CD1c-positive myeloid dendritic cell (primary cell): ENCODE data around the gene POU6F2.

Experiments used
- DNase-seq: peaks from one replicate; pipeline ENCODE4 v3.0.0-alpha.2; 2016; ENCODE audit errors: extremely low spot score

The POU6F2 gene

DNA sequence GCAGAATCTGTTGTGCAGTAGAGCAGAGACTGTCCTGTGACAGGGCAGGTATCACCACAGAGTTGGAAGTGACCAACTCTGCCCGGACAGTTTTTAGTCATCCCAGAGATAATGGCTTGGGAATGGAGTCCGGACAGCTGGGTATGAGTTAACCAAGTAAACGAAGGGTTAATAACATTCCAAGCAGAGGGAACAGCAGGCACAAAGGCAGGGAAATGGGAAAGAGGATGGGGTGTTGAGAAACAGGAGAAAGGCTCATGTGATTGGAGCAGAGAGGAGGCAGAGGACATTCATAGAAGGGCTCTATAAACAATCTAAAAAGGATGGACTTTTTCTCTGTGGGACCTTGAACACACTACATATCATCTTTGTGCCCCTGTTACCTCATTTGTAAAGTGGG lies 456.3 kb downstream of the POU6F2 start:
- no peak for DNase-seq

DNA sequence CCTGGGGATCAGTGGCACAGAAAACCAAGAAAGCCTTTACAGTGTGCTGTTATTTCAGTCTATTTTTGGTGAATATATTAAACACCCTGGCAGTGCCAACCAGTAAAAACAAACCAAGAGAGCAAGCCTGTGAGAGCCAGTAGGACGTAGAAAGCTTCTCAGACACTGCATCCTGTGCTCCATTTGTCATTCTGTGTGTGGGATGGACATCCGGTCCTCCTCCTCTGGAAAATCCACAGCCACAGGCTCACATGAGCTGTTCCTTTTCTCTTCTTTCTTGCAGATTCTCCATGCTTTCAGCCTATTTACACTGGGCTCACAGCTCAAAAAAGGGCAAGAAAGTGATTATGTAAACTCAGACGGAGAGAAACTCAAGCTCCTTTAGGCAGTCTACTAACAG lies 468.8 kb downstream of the POU6F2 start:
- no peak for DNase-seq

DNA sequence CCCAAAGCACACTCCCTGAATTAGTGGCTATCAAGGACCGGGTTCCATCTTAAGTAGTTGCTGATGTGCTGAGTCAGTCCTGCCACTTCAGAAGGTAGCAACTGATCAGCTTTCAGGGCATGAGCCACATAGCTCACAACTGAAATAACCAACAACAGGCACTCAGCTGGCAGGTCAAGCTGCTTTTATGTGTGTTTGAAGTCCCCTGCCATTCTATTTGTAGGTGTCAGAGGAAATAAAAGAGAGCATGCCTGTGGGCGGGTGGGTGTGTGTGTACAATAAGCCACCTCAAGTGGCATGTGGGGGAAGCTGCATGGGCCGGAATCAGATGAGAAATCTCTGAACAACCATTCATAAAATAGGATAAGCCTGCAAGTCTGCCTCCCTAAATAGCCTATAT lies 474.2 kb downstream of the POU6F2 start:
- no peak for DNase-seq

DNA sequence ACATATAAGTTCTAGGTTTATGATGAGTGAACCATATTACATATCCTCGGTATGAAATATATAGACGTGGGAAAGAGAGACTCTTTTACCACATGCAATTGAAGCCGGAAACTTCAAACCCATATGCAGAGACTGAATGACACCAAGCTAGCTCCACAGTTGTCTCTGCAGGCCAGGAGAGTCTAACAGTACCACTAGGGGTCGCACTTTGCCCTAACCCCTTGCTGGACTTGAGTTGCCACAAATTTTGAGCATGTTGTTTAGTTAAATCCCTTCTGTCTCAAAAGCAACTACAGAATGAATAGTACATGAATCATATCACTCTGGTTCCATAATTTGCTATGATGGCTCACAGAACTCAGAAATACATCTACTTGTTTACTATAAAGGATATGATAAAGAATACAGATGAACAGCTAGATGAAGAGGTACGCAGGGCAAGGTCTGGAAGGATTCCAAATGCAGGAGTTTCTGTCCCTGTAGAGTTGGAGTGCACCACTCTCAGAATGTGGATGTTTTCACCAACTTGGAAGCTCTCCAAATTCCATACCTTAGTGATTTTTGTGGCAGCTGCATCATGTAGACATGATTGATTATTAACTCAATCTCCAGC lies 476.1 kb downstream of the POU6F2 start:
- peak; percentile 45 for DNase-seq

DNA sequence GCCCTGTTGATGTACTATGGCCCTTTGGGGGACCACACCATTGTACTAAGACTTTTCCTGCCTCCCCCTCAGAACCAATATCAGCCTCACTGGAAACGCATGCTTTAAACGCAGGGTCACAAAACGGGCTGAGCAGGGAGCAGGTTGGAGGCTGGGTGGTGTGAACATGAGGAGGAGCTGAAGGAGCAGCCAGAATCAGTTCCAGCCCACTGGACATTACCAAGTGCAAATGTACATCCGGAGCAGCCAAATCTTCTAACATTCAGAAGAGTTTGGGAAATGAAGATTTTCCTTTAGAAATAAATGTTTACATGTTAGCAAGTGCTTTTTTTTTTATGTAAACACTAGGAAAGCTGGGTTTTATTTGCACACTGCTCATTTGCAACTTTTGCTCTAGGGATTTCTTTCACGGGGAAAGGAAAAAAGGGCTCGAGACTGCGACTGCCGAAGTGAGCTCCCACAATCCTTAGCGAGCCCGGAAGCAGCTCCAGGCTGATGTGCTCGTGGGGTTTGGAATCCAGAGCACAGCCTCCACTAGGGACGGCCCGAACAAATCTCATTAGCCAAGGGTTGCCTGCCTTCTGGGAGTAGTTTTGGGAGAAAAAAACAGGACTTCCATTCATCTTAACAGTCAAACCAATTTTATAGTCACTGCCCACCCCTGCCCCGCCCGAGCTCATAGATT lies 480.5 kb downstream of the POU6F2 start:
- DNase-seq: no peak

DNA sequence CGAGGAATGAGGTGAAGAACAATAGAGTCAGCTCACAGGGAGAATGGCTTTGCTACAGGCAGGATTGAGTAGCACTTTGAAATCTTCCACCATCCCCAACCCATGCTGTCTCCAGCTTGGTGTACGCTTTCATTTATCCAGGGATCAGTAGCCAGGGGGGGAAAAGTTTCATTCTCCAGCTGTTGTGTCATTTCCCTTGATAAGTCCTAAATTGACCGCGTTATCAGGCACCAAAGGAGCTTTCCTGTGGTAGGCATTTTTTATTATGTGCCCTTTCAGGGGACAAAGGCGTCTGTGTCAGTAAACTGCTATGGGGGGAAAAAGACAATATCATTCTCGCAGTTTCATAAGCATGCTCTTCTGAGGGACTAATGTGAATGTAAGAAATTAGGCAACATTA lies 481.9 kb downstream of the POU6F2 start:
- DNase-seq: no peak

DNA sequence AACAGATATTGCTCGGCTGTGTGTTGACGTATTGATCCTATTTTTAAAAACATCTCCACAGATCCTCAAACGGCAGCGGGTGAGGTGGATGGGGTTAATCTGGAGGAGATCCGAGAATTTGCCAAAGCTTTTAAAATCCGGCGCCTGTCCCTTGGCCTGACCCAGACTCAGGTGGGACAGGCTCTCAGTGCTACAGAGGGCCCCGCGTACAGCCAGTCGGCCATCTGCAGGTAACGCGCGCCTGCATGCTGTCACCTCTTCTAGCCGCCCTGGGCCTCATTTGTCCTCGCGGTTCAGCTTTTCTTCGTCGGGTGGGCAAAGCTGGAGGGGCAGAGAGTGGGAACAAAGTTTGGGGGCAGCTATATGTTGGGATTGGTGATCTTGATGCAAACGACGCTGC lies 482.8 kb downstream of the POU6F2 start:
- DNase-seq: no peak

DNA sequence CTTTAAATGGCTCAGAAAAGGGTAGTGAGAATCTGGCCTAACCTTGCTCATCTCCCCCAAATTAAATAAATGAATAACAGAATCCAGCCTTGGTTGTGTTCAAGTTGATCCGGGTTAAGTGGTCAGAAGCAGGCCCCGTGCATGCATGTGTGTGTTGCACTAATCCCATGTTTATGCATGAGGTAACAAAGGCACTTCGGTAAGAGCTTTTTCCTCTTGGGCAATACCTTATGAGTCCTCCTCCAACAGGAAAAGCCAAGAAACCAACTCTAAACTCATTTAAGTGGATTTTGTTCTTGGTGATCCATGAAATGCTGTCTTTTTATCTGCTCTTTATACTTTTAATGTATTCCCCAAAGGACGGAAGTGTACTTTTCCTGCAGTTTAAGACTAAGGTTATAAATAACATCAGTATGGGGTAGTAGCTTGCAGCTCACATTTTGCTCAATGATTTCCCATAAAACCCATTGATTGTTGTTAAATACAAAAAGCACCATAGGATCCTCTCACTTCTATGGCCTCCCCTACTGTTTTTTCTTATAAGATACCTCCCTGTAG lies 483.6 kb downstream of the POU6F2 start:
- no peak for DNase-seq

DNA sequence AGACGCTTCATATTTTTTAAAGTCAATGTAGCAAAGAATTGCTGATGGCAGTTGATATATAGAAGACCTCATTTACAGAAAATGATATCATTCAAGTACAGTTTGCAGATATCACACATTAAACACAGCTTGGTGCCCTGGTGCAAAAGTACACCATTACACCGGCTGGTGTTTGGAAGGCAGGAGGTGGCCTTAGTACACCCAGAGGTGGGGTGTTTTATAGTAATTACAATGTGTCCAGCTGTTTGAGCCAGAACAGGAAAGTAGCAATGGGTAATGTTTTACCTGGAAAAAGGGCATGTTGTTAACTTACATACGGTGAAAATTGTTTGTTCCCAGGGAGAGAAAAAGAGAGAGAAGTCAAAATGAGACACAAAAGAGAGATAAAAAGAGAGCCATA lies 485.5 kb downstream of the POU6F2 start:
- no peak for DNase-seq

DNA sequence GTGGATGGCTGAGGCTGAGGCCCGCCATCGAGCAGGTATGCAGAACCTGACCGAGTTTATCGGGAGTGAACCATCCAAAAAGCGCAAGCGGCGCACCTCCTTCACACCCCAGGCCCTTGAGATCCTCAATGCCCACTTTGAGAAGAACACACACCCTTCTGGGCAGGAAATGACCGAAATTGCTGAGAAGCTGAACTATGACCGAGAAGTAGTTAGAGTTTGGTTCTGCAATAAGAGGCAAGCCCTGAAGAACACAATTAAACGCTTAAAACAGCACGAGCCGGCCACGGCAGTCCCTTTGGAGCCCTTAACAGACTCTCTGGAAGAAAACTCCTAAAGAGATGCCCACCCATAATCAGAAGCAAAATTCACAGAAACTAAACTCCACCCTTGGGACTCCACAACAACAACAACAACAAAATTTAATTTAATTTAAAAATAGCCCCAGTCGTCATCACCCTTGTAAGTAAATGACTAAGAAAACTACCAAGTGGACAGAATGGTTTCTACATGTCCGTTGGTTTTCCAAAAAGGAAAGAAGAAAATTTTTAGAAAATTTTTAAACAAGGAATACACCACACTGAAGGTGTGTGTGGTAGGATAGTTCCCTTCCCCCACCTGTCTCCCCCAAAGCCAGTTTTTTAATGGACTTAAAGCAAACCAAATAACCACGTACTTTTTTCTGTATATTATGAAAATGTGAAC lies 486.8 kb downstream of the POU6F2 start:
- no peak for DNase-seq

DNA sequence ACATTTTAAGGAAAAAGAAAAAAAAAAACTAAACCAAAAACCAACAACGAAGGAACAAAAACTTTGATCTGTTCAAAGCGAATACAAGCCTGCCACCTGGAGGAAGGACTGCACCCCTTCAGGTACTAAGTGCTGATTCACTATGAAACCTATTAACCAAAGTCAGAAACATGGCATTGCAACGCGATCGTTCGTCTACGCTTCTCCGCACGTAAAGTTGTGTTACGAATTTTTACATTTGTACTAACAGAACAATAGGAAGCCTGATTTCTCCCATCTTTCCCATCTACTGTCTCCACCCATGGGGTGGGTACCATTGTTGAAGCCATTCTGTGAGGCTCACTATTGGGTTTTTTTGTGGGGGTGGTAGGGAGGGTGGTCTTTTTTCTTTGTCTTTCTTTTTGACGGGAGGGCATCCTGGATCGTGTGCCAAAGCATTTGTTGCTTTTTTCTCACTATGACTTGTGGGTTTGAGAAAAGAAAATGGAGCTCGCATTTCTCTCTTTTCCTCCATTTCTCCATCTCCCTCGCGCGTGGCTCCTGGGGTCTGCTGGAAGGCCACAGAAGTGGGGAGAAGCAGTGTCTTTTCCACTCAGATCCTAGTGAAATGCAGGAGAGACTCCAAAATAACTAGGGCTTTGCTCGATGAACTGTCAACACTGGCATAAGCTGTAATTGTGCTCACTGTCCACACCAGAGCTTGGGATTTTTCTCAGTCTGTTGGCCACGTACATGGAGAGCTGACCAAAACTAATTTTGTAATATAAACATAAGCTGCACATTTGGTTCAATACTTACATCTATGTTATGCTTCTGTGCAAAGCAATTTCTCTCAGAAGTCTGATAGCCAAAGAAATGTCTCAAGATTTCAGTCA lies 487.6 kb downstream of the POU6F2 start:
- DNase-seq: peak; percentile 44

DNA sequence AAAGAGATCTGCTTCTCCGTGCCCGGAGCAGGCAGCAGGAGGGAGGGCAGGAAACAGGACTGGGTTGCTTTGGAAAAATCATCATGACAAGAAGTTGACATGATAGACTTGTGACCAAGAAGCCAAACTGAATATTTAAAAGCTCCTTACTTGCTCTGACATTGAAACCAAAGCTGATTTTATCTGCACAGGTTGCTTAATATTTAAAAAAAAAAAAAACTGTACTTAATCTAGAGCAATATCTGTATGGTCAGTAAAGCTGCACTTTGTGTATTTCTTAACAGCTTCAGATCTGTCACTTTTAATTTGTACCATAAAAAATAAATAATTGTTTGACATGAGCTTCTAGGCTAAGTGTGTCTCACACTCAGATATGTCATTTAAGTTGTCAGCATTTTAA lies 490.6 kb downstream of the POU6F2 start:
- DNase-seq: no peak

DNA sequence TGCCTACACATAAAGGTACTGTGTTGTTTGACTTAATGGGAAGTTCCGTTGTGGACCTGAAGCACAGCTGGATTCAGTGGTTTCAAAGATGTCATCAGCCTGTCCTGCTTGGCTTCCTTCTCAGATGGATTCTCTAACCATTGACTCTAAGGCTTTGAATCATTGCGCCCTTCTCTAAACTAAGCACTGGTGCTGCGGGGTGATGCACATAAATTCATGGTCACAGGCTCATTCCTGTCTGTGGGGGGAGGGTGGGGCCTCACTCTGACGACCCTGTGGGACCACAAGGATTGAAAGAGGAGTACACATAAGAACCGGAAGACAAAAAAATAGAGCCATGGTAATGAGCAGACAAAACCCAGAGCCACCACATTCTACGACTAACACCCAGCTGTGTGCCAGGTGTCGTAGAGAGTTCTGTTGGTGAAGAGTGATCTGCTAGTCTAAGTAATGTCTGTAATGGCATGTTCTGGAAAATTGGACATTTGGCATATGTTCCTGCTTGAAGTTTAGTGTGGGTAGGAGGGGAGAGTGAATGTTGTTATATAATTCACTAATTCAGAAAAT lies 491.2 kb downstream of the POU6F2 start:
- no peak for DNase-seq

DNA sequence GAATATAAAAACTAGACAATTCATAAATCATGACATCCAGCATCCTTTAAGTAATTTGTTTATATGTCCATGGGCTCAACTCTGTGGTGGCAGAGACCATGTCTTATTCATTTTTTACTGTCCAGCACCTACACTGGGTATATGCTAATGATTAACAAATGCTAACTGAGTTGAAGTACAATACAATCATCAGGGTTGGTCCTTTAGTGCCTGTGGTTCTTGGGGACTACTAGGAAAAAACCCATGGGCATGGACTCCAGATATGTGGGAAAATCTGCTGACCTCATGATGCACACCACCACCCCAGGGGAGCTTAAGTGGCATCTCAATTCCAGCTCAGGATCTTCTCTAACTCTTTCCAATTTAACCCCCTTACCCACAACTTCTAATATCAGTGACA lies 503.2 kb downstream of the POU6F2 start:
- no peak for DNase-seq

DNA sequence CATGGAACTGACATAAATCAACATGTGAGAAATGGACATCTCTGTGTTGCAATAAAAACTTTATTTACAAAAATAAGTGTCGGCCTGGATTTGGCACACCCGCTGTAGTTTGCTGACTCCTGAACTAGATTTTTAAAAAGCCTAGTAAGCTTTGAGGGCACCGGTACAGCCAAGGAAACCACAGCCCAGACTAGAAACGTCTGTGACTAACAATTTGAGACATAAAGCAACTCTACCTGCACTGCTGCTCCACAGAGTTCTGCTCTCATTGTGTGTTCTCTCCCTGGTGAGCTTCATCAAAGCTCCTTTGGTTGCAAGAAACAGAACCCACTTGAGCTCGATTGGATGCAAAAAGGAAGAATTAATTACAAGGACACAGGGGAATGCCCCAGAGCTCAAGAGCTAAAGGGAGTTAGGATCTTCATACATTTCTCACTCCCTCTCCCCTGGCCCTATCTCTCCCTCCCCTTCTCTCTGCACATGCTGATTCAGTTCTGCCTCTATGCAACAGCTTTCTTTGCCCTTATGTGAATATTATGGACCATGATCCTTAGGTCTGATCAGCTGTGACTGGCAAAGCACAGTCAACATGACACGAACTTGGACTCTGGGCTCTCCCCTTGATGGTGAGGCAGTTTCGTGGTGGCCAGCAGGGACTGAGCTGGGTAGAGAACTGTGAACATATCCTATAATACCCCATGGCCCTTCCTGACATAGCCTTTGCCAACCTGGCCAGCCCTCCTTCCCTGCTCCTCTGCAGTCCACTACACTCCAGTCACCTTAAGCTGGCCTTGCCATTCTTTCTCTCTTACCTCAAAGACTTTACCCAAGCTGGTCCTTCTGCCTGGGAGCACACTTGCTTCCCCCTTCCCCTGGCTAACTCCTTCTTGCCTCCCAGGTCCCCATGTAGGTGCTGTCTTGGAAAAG lies 511.0 kb downstream of the POU6F2 start:
- DNase-seq: no peak

DNA sequence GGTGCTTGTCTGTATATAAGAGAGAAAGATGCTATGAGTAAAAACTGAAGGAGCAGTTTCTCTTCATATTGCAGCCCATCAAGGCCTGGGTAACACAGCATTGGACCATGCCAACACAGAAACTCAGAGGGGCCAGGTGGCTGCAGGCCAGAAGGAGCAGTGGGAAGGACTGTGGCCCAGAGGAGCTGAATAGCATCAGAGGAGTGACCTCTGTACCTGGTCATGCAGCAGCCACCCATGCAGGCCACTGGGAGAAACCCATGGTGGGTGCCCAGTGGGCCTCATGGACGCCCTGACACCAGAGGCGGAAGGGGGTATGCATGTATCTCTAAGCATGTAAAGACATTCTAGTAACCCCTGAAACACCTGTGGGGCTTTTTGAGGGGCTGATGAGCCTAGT lies 512.6 kb downstream of the POU6F2 start:
- no peak for DNase-seq

DNA sequence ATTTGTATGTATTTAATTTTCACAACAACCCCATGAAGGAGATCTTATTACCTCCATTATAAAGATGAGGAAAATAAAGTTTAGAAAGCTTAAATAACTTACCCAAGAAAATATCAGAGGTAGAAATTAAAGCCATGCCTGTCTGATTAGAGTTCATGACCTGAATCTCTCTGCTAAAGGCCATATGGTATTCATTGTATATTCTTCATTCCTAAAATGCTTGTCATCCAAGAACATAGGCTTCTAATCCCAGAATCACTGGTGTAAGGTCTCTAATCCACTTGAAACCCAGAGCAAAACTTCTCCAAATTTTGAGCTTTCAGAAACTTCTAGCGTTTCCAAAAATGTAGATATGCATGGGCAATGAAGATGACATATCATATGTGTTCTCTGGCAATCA lies 516.2 kb downstream of the POU6F2 start:
- DNase-seq: no peak

DNA sequence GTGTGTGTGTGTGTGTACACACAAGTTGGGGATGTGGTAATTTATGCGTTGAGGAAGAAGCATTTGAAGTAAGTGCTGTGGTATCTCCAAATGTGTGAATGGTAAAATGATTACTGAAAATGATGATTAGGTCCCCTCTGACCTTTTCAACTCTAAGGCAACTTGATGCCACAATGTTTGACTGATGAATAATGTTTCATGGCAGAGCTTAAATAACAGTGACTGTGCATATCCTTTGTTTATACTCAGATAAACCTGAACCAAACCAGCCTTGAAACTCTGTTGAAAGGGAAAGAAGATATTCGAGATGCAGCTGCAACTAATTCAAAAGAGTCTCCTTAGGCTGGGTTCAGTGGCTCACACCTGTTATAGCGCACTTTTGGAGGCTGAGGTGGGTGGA lies 523.6 kb downstream of the POU6F2 start:
- no peak for DNase-seq

DNA sequence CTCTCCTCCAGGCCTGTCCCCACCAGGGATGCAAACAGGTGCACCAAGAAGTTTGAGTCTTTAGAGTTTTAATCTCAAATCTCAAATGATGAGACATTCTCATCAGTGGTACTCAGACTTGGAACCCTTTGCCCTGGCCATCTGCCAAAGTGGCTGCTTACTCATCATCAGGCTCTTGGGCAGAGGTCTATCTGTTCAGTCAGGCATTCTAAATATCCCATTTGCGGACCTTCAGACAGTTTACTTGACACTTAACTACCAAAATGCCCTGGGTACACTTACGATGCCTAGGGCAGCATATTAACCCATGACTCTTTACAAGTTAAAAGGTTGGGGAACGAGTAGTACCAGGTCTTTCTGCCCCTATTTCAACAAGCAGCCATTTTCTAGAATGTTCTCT lies 527.3 kb downstream of the POU6F2 start:
- no peak for DNase-seq

DNA sequence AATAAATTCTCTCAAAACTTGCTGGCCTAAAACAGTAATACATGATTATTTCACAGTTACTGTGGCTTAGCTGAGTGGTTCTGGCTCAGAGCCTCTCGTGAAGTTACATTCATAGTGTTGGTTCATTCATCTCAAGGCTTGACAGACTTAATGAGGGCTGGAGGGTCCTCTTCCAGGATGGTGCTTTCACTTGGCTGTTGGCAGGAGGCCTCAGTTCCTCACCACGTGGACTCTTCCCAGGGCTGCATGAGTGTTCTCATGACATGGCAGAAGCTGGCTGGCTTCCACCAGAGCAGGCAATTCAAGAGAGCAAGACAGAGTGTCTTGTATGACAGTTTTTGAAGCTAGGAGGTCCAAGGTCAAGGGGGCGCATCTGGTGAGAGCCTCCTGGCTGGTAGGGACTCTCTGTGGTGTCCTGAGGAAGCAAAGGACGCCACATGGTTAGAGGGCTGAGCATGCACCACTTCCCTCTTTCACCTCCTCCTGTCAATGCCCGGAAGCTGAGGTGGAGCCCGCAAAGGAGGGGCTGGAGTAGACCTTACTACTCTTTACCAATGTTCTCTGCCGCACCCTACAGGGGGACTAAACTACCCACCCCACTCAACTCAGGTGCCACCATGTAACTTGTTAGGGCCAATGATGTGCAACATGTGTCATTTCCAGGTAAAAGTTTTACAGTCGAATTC lies 530.3 kb downstream of the POU6F2 start:
- peak; percentile 4 for DNase-seq
